HG02981 (cell line): ENCODE data around the gene GP2.

Experiments
- ATAC-seq: cut with Tn5 transposase; IDR thresholded peaks from one replicate; pipeline ENCODE4 v1.9.1; 2021; ENCODE audit warnings: mild to moderate bottlenecking, moderate library complexity; ENCODE audit not compliant: unreplicated experiment

GP2 gene

DNA sequence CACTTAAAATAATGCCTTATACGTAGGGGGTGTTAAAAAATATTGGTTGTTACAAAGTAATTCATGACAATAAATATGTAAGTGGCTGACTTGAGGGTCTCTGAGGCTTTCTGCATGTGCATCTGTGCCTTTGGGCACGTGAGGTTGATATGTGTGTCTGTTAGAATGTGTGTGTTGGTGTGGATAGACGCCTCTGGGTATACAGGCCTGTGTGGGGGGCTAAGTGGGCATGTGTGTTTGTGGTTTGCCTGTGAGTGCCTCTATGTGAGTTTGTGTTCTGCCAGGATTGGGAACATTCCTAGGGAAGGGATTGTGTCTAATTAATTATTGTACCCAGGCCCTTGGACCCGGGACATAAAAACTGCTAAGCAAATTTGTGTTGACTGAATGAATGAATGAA, 19.0 kb downstream of the GP2 start:
- ATAC-seq, result no peak

DNA sequence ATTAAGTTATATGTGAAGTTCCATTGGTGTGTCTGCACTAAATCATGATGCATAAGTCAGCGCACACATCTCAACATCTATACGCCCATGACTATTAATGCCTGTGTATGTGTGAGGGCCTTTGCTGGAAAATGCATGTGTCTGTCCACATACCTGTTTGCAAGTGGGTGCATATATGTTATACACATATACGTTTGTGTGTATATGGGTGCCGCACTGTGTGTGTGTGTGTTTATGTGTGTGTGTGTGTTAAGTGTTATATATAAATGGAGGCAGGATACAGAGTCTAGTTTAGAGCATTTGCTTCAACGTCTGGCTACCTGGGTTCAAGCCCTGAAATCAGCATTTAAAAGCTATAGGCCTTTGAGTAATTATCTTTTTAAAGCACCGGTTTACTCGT, 19.5 kb downstream of the GP2 start:
- no peak for ATAC-seq

- ATAC-seq, result no peak
These were observed 20.1 kb downstream of the GP2 start for GRCh38 chr16:20307240-20307671.

DNA sequence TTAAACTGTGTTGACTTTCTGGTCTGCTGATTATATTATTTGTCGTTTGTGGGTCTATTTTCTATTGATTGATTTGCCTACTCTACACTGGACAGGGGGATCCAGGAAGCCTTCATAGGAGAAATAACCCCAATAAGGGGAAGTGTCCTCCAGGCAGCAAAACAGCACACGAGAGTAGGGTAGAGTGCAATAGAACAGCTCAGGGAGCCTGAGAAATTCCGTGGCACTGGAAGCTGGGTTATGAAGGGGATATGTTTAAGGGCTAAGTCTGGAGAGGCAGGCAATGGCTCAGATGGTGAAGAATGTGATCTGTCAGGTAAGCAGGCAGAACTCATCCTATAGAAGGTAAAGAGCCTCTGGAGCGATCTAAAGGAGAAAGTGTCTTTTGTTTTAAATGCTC, 20.9 kb downstream of the GP2 start:
- no peak for ATAC-seq

DNA sequence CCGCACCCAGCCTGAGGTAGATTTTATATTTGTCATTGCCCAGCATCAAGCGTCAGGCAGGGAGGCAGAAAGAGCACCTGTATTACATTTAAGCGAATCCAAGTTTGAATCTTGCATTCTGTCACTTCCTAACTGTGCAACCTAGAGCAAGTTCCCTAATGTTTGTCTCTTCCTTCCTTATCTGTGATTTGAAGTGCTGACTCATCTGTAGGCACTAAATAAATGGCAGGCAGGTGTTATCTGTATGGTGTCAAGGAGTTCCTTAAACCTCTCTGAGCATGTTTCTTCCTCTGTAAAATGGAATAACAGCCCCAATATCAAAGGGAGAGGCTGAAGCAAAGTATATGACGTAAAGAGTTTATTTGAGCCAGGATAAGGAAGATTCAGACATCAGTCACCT, 24.3 kb downstream of the GP2 start:
- no peak for ATAC-seq

GRCh38 chr16:20302389-20302788, 24.9 kb downstream of the GP2 start:
- ATAC-seq, result no peak

DNA sequence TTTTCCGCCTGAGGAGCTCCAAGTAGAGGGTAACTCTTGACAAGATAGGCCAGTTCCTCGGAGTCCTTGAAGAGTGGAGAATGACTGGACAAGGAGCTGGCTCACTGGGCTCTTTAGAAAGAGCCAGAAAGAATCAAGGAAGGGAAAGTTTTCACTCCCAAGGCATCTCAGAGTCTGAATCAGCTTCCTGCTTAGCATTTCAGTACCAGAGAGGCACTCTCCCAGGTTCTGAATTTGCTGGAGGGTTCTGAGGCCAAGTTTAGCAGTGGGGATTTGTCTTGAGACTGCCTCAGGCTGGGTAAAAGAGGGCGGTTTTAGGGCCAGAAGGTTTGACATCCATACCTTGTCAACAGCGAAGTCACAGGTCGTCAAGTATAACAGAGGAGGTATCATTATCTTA, 25.5 kb downstream of the GP2 start:
- no peak for ATAC-seq

- peak; percentile 63 for ATAC-seq
These were observed 26.8 kb downstream of the GP2 start for GRCh38 chr16:20300312-20301097.

- no peak for ATAC-seq
These were observed 28.9 kb downstream of the GP2 start for GRCh38 chr16:20298452-20298851.

- ATAC-seq, result no peak
These were observed 35.8 kb downstream of the GP2 start for GRCh38 chr16:20291208-20292206.

DNA sequence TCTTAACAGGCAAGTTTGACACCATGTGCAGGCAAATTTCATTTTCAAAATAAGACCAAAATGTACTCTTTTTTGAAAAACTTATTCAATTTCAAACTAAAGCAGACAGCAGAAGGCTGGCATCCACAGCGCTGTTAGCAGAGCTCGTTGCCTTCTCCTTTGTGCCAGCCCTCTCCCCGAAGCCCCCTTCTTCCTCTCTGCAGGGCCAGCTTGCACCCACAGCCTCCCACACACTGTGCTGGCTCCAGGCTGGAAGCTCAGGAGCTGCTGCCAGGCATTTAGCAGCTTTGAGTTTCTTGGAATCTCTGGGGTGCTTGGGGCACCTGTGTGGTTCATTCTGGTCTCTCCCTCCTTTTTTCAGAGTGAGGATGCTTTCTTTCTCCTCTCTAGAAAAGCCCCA, 37.7 kb downstream of the GP2 start:
- no peak for ATAC-seq

DNA sequence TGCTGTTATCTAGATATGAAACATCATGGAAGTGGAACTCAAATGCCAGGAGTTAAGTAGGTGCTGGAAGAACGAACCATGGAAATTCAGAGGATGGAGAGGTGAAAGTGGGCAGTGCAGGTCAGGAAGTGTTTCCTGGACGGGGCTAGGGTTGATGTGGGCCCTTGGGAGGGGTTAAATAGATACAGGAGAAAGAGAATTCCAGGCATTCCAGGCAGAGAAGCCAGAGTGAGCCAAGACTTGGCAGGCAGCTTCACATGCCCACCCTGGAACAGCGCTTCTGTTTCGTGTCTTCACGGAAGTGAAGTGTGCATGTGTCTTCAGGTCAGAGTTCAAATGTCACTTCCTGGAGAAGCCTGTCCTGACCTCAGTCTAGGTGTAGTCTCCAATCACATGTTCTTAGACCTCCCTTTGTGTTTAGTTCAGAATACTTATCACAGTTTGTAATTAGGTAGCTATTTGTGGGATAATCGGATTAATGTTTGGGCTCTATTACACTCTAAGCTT, 41.3 kb downstream of the GP2 start:
- no peak for ATAC-seq

DNA sequence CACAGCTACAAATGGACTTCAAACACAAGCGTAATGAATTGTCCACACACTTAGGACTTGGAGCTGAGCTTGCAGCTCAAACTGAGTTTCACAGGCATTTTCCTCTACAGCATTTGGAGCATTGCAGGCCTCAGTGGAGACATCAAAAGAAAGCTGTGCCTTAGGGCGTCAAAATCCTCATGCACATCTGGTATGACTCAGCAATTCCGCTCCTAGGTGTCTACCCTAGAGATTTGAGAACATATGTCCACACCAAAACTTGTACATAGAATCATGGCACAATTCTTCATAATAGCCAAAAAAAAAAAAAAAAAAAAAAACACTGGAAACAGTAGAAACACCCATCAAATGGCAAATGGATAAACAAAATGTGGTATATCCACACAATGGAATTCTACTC, 47.1 kb downstream of the GP2 start:
- no peak for ATAC-seq

DNA sequence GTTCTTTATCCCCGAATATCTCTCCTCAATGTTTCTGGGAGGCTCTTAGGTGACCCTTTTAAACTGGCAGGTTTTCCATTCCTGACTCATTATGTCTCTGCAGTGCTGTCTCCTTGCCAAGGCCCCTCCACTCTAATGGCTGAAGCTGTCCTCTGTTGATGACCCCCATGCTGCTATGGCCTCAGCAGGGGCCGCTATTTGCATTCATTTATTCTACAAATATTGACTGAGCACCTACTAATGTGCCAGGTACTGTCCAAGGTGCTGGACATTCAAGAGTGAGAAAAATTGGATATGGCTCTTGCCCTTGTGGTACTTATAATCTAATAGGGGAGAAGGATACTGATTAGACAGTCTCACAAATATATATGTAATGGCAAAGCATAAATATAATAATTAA, 55.4 kb downstream of the GP2 start:
- ATAC-seq, result no peak

GRCh38 chr16:20268409-20268808, 58.9 kb downstream of the GP2 start:
- ATAC-seq, result no peak

DNA sequence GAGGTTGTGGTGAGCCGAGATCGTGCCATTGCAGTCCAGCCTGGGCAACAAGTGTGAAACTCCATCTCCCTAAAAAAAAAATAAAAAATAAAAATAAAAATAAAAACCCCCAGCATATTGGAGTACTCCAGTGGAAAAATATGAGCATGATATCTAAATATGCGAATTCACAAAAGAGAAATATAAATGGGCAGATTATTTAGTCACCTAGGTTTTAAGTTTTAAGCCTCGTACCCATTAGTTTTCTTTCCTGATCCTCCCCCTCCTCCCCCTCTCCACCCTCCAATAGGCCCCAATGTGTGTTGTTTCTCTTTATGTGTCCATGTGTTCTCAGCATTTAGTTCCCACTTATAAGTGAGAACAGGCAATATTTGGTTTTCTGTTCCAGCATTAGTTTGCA, 62.3 kb downstream of the GP2 start:
- ATAC-seq, result no peak

DNA sequence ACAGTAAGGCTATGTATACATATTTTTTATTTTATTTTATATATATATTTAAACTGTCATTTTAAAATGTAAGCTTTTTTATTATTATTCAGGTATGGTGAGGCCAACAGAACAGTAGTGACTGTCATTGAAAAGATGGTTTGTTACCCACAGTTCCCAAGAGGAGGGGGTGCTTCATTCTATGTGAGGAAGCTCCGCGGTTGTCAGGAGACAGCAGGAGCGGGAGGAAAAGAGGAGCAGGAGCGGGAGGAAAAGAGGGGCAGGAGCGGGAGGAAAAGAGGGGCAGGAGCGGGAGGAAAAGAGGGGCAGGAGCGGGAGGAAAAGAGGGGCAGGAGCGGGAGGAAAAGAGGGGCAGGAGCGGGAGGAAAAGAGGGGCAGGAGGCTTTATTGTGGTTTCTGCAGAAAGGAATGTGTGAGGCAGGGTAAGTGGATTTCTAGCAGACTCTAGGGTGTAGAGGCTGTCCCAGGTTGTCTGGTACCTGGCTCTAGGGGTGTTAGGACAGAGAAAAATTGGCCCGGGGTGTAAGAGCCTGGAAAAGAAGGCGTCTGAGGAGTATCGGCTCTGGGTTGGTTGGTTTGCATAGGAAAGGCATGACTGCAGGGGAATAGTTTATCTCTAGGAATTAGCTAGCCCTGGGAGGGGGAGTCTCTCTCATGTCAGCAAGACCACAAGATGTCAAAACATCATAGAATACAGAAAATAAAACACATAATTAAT, 64.0 kb downstream of the GP2 start:
- ATAC-seq, result no peak

- ATAC-seq, result no peak
These were observed 65.1 kb downstream of the GP2 start for GRCh38 chr16:20262248-20262647.

GRCh38 chr16:20260215-20261009, 66.9 kb downstream of the GP2 start:
- no peak for ATAC-seq
